Hindlimb muscle (tissue), 1 donor: ENCODE data around the gene PARP6. TPM values are rescaled to one million over a fixed set of nuclear protein-coding genes. Genes with fewer than 3 reads are reported as not detected.
"Not testable (repeated sequence)": the region's sequence is repeated elsewhere in the genome, so short reads cannot be mapped to it uniquely, and the experiment has no call there.

Experiments
- DNase-seq: peaks from one replicate; pipeline ENCODE4 v3.0.0-alpha.2; 2013
- polyA plus RNA-seq: library from polyadenylated mRNA; unstranded; fragments of 120-200 nt; gene quantifications from one replicate; pipeline ENCODE4 v1.2.1, GENCODE V29; 2013; ENCODE audit not compliant: insufficient read length

Gene PARP6
- polyA plus RNA-seq, 1 donor: 56.4 TPM

- no peak for DNase-seq
Measured at GRCh38 chr15:72278737-72279136, 6.4 kb upstream of the PARP6 start.

DNA sequence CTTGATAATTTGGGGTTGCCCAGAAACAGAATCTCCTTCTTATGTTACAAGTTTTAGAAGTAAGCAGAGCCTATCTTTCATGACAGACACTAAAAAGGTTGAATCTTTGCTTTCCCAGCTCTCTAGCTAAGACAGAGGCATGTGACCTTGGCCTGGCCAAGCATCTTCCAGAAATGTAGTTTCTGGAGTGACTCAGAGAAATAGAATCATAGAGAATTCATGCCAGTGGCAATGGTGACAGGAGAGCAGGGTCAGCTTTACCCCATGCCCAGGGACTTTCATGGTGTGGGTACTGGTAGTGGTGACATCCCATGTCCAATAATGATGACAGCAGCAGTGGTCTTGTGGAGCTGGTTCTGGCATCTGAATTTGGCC, 4.0 kb upstream of the PARP6 start:
- DNase-seq: no peak

DNA sequence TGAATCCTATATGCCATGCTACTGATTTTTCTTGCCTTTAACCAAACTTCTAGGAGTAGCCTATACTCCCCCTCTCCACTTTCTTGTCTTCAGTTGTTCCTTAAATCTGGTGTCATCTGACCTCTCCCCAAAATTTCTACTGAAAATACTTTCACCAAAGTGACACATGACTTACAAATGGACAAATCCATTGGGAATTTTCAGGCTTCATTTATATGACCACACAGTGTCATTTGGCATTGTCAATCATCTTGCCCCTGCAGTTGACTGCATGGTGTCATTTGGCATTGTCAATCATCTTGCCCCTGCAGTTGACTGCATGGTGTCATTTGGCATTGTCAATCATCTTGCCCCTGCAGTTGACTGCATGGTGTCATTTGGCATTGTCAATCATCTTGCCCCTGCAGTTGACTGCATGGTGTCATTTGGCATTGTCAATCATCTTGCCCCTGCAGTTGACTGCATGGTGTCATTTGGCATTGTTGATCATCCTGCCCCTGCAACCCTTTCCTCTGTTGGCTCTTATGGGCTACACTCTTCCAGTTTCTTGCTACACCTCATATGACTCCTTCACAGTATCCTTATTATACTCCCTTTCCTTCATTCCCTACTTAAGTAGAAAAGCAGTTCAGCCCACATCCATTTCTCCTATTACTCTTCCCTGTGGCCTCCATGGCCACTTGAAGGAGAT, 3.4 kb upstream of the PARP6 start:
- not testable (repeated sequence) for DNase-seq

DNA sequence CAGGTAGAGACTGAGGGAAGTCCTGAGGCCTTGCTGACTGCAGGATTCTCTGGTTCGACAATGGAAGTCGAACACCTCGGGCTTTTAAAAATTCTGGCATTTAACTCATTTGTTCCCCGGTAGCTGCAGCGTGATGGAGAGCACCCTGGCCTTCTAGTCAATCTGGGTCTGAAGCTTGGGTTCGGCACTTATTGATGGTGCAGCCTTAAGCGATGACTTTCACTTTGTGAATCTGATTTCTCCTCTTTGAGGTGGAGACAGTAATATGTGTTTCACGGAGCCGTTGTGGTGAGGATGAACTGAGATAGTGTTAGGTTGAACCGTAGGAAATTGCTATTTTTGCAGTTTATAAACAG, 621 bp upstream of the PARP6 start:
- no peak for DNase-seq

DNA sequence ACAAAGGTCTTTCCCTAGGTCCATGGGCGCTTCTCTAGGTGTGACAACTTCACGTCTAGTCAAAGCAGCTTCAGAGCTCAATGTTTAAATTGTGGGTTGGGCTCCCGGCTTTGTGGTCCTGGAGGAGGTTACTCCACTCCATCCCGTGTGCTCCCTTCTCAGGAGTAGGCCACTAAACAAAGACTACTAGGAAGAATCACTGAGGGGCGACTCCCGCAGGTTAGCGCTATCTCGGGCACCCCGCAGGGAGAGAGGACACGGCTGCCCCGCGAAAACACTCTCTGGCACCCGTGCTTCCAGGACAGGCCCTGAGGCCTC, 500 bp downstream of the PARP6 start:
- DNase-seq: no peak

DNA sequence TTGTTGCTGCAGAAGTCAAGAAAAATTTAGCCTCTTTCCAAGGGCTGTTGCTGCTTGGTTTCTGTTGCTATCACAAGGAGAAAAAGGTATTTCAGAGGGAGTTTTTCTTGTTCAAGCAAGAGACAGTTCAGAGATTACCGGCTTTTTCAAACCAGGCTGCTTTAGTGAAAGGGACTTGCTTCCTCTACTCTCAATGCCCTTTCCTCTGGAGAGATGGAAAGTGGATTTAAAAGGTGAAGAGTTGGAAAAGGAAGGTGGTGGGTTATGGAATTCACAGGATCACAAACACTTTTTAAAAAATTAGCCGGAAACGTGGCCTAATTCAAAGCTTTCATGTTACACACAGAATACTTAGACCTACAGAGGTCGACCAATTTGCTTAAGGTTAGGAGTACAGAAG, 1.1 kb downstream of the PARP6 start:
- no peak for DNase-seq

- no peak for DNase-seq
Measured at GRCh38 chr15:72269739-72270138, 2.6 kb downstream of the PARP6 start.

DNA sequence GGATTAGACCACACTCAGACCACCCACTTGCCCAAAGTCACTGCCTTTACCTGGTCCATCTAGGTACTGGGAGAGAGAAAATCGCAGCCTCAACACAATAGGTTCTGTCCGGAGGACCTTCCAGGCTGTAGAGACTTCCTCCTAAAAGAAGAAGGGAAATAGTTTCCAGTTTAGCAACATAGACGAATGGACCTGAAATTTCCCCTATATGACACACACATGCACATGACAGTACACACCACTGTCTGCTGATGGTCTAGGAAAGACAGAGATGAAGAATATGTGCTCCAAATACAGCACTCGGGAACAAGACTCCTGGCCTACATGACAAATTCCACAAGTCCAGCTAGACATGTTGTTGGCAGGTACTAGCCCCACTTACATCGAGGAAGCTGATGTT, 7.3 kb downstream of the PARP6 start:
- DNase-seq: no peak

GRCh38 chr15:72252663-72253299, 19.6 kb downstream of the PARP6 start:
- no peak for DNase-seq

- no peak for DNase-seq
Measured at GRCh38 chr15:72249142-72249810, 23.1 kb downstream of the PARP6 start.

DNA sequence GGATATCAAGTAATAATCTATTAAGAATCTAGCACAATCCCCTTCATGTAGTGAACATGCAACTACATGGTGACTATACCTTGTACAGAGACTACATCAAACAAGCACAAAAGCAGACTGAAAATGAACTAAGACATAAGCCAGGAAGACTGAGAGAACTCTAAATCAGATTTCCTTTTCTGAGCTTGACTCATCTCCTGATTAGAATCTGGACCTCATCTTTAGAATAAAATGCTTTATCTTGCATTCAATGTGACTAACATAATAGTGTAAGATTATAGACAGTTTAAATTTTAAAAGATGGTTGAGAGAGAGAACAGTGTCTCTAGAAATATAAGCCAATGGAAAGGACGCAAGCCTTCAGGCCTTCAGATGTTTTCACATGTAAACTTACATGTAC, 23.8 kb downstream of the PARP6 start:
- DNase-seq: no peak

GRCh38 chr15:72242775-72243370, 29.5 kb downstream of the PARP6 start:
- DNase-seq: no peak

DNA sequence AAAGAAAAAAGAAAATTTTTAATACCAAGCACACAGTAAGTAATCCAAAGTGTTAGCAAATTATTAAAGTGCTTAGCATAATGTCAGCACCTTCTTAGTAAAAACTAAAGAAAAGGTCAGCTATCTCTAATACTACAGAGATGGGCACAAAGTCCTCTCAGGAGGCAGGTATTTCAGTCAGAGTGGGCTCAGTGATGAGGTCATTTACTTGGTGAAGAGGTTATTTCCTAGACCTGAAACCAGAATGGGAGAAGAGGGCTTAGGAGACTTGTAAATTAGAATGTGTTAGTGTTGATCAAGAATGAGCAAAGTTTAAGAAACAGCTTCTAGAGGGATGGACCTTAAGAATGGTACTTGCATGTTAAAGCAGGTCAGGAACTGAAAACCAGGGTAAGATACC, 32.7 kb downstream of the PARP6 start:
- no peak for DNase-seq

GRCh38 chr15:72238586-72238985, 33.8 kb downstream of the PARP6 start:
- DNase-seq: no peak

GRCh38 chr15:72237853-72238224, 34.5 kb downstream of the PARP6 start:
- DNase-seq: no peak

DNA sequence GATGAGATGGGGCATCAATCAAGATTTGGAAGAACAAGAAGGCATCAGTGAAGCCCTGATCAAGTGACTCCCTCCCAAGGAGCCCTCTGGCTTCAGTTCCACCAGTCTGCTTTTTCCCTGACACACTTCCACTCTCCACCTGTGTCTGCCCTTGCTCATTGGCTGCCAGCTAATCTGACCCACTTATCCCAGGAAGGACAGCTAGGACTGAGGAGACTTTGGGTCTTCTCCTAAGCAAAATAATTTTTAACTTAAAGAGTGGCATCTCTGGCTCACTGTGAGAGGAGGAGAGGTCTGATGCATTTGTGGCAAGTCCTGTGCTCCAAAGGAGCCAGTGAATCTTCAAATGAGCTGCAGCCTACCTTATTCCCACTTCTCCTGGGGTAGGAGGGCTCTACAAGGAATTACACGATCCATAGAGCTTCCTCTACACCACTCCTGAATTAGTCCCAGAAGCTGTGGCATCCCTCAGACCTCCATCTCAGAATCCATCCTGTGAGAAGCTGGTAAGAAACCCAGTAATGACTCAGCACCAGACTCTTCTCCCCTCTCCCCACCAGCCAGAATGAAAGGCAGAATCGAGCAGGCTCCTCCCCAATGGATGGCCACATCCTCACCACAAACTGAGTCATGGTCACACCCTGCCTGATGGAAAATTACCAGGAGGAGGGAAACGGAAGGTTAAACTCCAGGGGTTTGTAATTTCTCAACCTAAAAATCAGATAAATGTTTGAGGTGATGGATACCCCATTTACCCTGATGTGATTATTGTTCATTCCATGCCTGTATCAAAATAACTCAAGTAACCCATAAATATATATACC, 35.1 kb downstream of the PARP6 start:
- no peak for DNase-seq

GRCh38 chr15:72236381-72237003, 35.9 kb downstream of the PARP6 start:
- DNase-seq: no peak

GRCh38 chr15:72235298-72235697, 37.1 kb downstream of the PARP6 start:
- DNase-seq: no peak

DNA sequence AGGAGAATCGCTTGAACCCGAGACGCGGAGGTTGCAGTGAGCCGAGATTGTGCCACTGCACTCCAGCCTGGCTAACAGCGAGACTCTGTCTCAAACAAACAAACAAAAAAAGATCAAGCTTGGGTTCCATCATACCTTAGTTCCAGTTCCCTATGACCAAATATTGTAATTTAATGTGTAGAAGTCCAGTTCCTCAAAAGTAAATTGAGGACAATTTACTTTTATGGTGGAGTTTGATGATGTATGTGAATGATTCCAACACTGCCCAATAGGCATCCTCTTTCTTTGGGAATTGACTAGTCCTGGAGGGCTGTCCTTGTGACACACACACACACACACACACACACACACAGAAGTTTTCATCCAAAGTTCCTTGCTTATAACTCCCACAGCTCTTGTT, 38.6 kb downstream of the PARP6 start:
- no peak for DNase-seq

DNA sequence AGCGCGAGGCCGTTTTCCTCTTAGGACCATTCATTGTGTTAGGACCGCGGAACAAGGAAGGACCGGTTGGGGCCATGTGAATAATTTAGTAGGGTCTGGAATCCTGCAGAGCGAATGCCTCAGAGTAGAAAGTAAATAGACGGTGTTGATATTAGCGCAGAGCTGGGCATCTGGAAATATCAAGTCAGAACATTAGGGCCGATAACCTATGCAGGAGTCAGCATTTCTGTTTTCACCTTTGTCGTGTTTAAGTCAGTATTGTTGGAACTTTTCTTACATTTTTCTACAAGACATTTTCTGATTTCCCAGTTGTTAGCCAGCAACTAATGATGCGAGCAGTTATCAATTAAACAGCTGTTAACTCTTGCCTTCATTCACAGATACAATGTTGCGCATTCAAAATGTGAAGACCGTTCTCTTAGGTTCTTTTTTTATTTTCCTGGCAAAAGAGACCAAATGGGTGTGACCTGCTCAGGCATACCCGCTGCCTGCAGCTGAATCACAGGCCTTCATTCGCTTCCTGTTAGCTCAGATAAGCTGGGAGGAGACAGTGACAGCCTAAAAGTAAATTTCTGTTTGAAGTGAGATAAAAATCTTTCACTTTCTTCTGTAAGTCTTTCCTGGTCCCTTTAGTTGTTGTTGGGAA, 40.4 kb downstream of the PARP6 start:
- peak; percentile 28 for DNase-seq

- peak; percentile 93 for DNase-seq
Measured at GRCh38 chr15:72231066-72231832, 41.1 kb downstream of the PARP6 start, which contains the start of gene PKM. Gene PKM (minus strand): TSS chr15:72231190. CDS start chr15:72219097, 12,093 bp downstream.
